CD4-positive, alpha-beta T cell treated with Interleukin-4 for 1 hour (primary cell): Measurements from ENCODE around the gene GADD45G.

ENCODE experiments used
- DNase-seq, 2 donors: peaks; one replicate each; pipeline ENCODE4 v3.0.0-alpha.2; 2020 to 2022

GADD45G gene

DNA sequence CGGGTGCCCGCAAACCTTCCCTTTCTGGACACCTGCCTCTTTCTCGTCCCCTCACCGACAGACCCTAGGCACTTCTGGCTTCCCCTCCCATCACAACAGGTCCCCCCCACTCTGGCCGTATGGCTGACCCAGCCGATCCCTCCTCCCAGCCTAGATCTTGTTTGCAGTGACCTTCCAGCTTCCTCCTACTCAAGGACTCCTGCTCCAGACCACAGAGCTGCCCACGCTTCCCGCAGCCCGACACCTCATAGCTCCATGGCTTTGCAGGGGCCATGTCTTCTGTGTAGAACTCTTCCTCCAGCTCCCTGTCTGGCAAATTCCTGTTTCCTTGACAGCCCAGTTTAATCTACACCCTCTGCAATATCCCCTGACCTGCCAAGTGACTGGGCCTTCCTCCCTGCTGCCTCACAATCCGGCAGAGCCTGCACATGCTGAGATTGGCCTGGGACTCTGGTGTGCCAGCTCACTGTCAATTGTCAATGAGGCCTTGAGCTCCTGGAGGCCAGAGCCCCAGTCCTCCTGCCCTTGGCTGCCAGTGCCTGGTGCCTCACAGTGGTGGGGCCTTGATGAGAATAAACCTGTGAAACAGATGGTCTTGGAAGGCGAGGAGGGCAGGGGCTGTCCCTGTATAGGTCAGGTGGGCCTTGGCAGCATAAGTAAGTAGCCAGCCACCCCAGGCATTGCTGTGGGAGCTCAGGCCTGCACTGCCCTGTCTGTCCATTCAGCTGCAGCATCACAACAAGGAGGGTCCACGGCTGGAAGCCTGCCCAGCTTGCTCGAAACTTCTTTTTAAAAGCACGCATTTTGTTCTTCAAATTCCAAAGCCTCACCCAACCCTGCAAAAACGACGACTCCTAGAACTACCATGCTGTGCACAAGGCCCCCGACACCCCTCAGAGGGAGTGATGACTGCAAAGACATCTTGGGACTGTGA lies 50.5 kb downstream of the GADD45G start:
- DNase-seq = no peak
